OCI-LY1 (cell line): ENCODE measurements around the gene RABGAP1L.
"Not testable (repeated sequence)": the region's sequence is repeated elsewhere in the genome, so short reads cannot be mapped to it uniquely, and the experiment has no call there.

Experiments used
- H2AFZ ChIP-seq: fragments of 200-600 bp; sonication (generic), shearing (Covaris generic); 2 replicates; pipeline ENCODE4 v1.6.0; 2014; ENCODE audit warnings: antibody characterized with exemption, mild to moderate bottlenecking, low read length
- H3F3A ChIP-seq: fragments of 200-600 bp; sonication (generic), shearing (Covaris generic); 2 replicates; pipeline ENCODE4 v1.6.0; 2014; ENCODE audit warnings: mild to moderate bottlenecking, antibody characterized with exemption, low read length, moderate library complexity; ENCODE audit not compliant: insufficient read depth
- H3K27ac ChIP-seq: fragments of 200-600 bp; sonication (generic); 2 replicates; pipeline ENCODE4 v1.5.1; 2014; ENCODE audit warnings: low read length, mixed run types, mild to moderate bottlenecking, low read depth; ENCODE audit not compliant: poor library complexity, severe bottlenecking
- H3K27me3 ChIP-seq: fragments of 200-600 bp; sonication (generic); 2 replicates; pipeline ENCODE4 v1.6.0; 2014; ENCODE audit warnings: antibody characterized with exemption, mild to moderate bottlenecking, low read length, moderate library complexity; ENCODE audit not compliant: insufficient read depth
- H3K36me3 ChIP-seq: fragments of 200-600 bp; sonication (generic); 2 replicates; pipeline ENCODE4 v1.6.1; 2014; ENCODE audit warnings: mild to moderate bottlenecking, antibody characterized with exemption, low read length, moderate library complexity, mixed read lengths; ENCODE audit not compliant: insufficient read depth
- H3K4me1 ChIP-seq: fragments of 200-600 bp; sonication (generic); 2 replicates; pipeline ENCODE4 v1.5.1; 2014; ENCODE audit warnings: mild to moderate bottlenecking, low read length, moderate library complexity; ENCODE audit not compliant: insufficient read depth, severe bottlenecking
- H3K4me2 ChIP-seq: fragments of 200-600 bp; sonication (generic), shearing (Covaris generic); 2 replicates; pipeline ENCODE4 v1.6.1; 2014; ENCODE audit warnings: low read length
- H3K4me3 ChIP-seq: fragments of 200-600 bp; sonication (generic); 2 replicates; pipeline ENCODE4 v1.5.1; 2014; ENCODE audit warnings: low read length, low read depth, mild to moderate bottlenecking, mixed read lengths; ENCODE audit not compliant: poor library complexity, severe bottlenecking
- H3K79me2 ChIP-seq: fragments of 200-600 bp; shearing (Covaris generic); 2 replicates; pipeline ENCODE4 v1.6.1; 2016; ENCODE audit warnings: mixed run types, low read length, mixed read lengths; ENCODE audit not compliant: insufficient read depth
- H3K9ac ChIP-seq: fragments of 200-600 bp; sonication (generic), shearing (Covaris generic); 2 replicates; pipeline ENCODE4 v1.6.1; 2014; ENCODE audit warnings: mild to moderate bottlenecking, low read length, mixed read lengths
- H3K9me2 ChIP-seq: fragments of 200-600 bp; sonication (generic), shearing (Covaris generic); 2 replicates; pipeline ENCODE4 v1.6.1; 2014; ENCODE audit warnings: low read depth, mild to moderate bottlenecking, low read length, mixed read lengths
- H3K9me3 ChIP-seq: fragments of 200-600 bp; shearing (Covaris generic); 2 replicates; pipeline ENCODE4 v1.6.1; 2014; ENCODE audit warnings: low read length, mixed read lengths
- H4K20me1 ChIP-seq: fragments of 200-600 bp; sonication (generic), shearing (Covaris generic); 2 replicates; pipeline ENCODE4 v1.6.0; 2016; ENCODE audit warnings: mild to moderate bottlenecking, low read length; ENCODE audit not compliant: insufficient read depth
- CTCF ChIP-seq: fragments of 200-600 bp; sonication (generic), shearing (Covaris generic); IDR thresholded peaks from 2 replicates; pipeline ENCODE4 v1.5.1; 2017; ENCODE audit warnings: mild to moderate bottlenecking, antibody characterized with exemption, low read length, moderate library complexity, mixed read lengths
- EZH2 ChIP-seq: fragments of 200-600 bp; sonication (generic), shearing (Covaris generic); IDR thresholded peaks from 2 replicates; pipeline ENCODE4 v1.8.0; 2017; ENCODE audit warnings: borderline replicate concordance, mixed run types, mild to moderate bottlenecking, antibody characterized with exemption, low read length, moderate library complexity, mixed read lengths

Gene RABGAP1L

GRCh38 chr1:174136714-174137113, 22.6 kb upstream of the RABGAP1L start:
- no peak for TF ChIP-seq CTCF
- no peak for TF ChIP-seq EZH2

GRCh38 chr1:174142836-174143235, 16.5 kb upstream of the RABGAP1L start:
- Histone ChIP-seq H3K4me3 (no peak overlapping the region), H3K9me2 (no peaks in the 10 kb centered on the region), H2AFZ (no peak overlapping the region), H3K9me3 (no peaks in the 10 kb centered on the region), H3K9ac (no peak overlapping the region), H3K4me2 (no peak overlapping the region), H3K79me2 (no peaks in the 10 kb centered on the region), H3F3A (no peaks in the 10 kb centered on the region), H3K27me3 (no peaks in the 10 kb centered on the region), H3K36me3 (no peaks in the 10 kb centered on the region; the same call in 1 of the 2 replicates), H4K20me1 (no peaks in the 10 kb centered on the region), H3K4me1 (peaks cover 6% of the 10 kb centered on the region), H3K27ac (no peak overlapping the region)
- TF ChIP-seq CTCF (no peak), EZH2 (no peak)

More at GRCh38 chr1:174136714-174137113, 22.6 kb upstream of the RABGAP1L start:
- Histone ChIP-seq H3K9me3 (no peaks in the 10 kb centered on the region), H3K4me3 (no peak overlapping the region), H3K4me2 (no peak overlapping the region), H3K9ac (no peak overlapping the region), H3K79me2 (no peaks in the 10 kb centered on the region), H3K36me3 (no peaks in the 10 kb centered on the region), H3F3A (no peaks in the 10 kb centered on the region), H3K27ac (no peak overlapping the region), H3K4me1 (peaks cover 6% of the 10 kb centered on the region), H2AFZ (no peak overlapping the region), H4K20me1 (no peaks in the 10 kb centered on the region), H3K9me2 (no peaks in the 10 kb centered on the region), H3K27me3 (no peaks in the 10 kb centered on the region)

GRCh38 chr1:174143727-174144396, 15.5 kb upstream of the RABGAP1L start:
- H2AFZ ChIP-seq, H3K79me2 ChIP-seq, H3K27ac ChIP-seq, H3K9me3 ChIP-seq, H3F3A ChIP-seq, H3K36me3 ChIP-seq, H3K27me3 ChIP-seq, H3K9me2 ChIP-seq, H3K4me3 ChIP-seq, H3K4me1 ChIP-seq, H3K4me2 ChIP-seq, H3K9ac ChIP-seq, H4K20me1 ChIP-seq: not testable (repeated sequence)

- H3K9me3 ChIP-seq, H4K20me1 ChIP-seq, H3K27me3 ChIP-seq, H3K36me3 ChIP-seq, H3K4me2 ChIP-seq, H3K4me1 ChIP-seq, H3K4me3 ChIP-seq, H3K27ac ChIP-seq, H2AFZ ChIP-seq, H3F3A ChIP-seq, H3K79me2 ChIP-seq, H3K9me2 ChIP-seq, H3K9ac ChIP-seq: not testable (repeated sequence)
These were observed 14.9 kb upstream of the RABGAP1L start for GRCh38 chr1:174144397-174144783.
